H1 (cell line): ENCODE measurements around the gene OTX2. TPM values are rescaled to one million over a fixed set of nuclear protein-coding genes. Genes with fewer than 3 reads are reported as not detected.
A peak's percentile ranks its signal among the peaks of the same experiment; 100 is the strongest.

Experiments
- RNF2 ChIP-seq: fragments of 200-900, 300-1000 bp; sonication (generic); IDR thresholded peaks from 2 replicates; pipeline ENCODE4 v1.7.1; 2016; ENCODE audit warnings: borderline replicate concordance, low read depth, mild to moderate bottlenecking, antibody characterized with exemption, low read length; ENCODE audit not compliant: poor library complexity, severe bottlenecking; ENCODE audit errors: missing control alignments
- SUZ12 ChIP-seq: fragments of 200-600 bp; sonication (generic); IDR thresholded peaks from 2 replicates; pipeline ENCODE4 v1.6.1; 2012; ENCODE audit warnings: mild to moderate bottlenecking, inconsistent platforms, low read length, moderate library complexity, mixed read lengths
- polyA plus RNA-seq, 7 experiments: library from polyadenylated mRNA; depleted of rRNA in 3 of 7; stranded (reverse) in 5 of 7; unstranded in 2 of 7; fragments of >200 nt in 5 of 7; fragments of 200-250 nt in 2 of 7; gene quantifications; 1 replicate in 5 of 7; 2 replicates in 1 of 7; 4 replicates in 1 of 7; pipeline versions ENCODE4 v1.2.1 to v1.2.3, GENCODE V29; 2011 to 2013; ENCODE audit warnings: missing spikeins in 2 of 7, mixed read lengths in 2 of 7
- total RNA-seq: library from RNA; stranded (reverse); fragmentation: NEBNext Ultra II Directional; extraction: Animal tissue kit (Norgen Biotek cat#: 25700); gene quantifications from 2 replicates; pipeline ENCODE4 v1.2.1, GENCODE V29; 2021
- TF ChIP-seq, protein P1 (sequence below): fragments of 300-600 bp; sonication (generic); IDR thresholded peaks from 2 replicates; pipeline ENCODE4 v1.7.1; 2012; ENCODE audit warnings: low read length, moderate library complexity, mild to moderate bottlenecking, inconsistent platforms; ENCODE audit not compliant: insufficient replicate concordance

Gene OTX2
- total and polyA plus RNA-seq, 2 of the 8 experiments (the other 6 are each of a cell fraction or from before 2014, with no cell fraction given): 33.9 to 155 TPM

GRCh38 chr14:56810836-56811592 is 735 bp upstream of the OTX2 start (continued):
- TF ChIP-seq, protein P1, sequence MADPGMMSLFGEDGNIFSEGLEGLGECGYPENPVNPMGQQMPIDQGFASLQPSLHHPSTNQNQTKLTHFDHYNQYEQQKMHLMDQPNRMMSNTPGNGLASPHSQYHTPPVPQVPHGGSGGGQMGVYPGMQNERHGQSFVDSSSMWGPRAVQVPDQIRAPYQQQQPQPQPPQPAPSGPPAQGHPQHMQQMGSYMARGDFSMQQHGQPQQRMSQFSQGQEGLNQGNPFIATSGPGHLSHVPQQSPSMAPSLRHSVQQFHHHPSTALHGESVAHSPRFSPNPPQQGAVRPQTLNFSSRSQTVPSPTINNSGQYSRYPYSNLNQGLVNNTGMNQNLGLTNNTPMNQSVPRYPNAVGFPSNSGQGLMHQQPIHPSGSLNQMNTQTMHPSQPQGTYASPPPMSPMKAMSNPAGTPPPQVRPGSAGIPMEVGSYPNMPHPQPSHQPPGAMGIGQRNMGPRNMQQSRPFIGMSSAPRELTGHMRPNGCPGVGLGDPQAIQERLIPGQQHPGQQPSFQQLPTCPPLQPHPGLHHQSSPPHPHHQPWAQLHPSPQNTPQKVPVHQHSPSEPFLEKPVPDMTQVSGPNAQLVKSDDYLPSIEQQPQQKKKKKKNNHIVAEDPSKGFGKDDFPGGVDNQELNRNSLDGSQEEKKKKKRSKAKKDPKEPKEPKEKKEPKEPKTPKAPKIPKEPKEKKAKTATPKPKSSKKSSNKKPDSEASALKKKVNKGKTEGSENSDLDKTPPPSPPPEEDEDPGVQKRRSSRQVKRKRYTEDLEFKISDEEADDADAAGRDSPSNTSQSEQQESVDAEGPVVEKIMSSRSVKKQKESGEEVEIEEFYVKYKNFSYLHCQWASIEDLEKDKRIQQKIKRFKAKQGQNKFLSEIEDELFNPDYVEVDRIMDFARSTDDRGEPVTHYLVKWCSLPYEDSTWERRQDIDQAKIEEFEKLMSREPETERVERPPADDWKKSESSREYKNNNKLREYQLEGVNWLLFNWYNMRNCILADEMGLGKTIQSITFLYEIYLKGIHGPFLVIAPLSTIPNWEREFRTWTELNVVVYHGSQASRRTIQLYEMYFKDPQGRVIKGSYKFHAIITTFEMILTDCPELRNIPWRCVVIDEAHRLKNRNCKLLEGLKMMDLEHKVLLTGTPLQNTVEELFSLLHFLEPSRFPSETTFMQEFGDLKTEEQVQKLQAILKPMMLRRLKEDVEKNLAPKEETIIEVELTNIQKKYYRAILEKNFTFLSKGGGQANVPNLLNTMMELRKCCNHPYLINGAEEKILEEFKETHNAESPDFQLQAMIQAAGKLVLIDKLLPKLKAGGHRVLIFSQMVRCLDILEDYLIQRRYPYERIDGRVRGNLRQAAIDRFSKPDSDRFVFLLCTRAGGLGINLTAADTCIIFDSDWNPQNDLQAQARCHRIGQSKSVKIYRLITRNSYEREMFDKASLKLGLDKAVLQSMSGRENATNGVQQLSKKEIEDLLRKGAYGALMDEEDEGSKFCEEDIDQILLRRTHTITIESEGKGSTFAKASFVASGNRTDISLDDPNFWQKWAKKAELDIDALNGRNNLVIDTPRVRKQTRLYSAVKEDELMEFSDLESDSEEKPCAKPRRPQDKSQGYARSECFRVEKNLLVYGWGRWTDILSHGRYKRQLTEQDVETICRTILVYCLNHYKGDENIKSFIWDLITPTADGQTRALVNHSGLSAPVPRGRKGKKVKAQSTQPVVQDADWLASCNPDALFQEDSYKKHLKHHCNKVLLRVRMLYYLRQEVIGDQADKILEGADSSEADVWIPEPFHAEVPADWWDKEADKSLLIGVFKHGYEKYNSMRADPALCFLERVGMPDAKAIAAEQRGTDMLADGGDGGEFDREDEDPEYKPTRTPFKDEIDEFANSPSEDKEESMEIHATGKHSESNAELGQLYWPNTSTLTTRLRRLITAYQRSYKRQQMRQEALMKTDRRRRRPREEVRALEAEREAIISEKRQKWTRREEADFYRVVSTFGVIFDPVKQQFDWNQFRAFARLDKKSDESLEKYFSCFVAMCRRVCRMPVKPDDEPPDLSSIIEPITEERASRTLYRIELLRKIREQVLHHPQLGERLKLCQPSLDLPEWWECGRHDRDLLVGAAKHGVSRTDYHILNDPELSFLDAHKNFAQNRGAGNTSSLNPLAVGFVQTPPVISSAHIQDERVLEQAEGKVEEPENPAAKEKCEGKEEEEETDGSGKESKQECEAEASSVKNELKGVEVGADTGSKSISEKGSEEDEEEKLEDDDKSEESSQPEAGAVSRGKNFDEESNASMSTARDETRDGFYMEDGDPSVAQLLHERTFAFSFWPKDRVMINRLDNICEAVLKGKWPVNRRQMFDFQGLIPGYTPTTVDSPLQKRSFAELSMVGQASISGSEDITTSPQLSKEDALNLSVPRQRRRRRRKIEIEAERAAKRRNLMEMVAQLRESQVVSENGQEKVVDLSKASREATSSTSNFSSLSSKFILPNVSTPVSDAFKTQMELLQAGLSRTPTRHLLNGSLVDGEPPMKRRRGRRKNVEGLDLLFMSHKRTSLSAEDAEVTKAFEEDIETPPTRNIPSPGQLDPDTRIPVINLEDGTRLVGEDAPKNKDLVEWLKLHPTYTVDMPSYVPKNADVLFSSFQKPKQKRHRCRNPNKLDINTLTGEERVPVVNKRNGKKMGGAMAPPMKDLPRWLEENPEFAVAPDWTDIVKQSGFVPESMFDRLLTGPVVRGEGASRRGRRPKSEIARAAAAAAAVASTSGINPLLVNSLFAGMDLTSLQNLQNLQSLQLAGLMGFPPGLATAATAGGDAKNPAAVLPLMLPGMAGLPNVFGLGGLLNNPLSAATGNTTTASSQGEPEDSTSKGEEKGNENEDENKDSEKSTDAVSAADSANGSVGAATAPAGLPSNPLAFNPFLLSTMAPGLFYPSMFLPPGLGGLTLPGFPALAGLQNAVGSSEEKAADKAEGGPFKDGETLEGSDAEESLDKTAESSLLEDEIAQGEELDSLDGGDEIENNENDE: peak; percentile 35
- peak; percentile 69 for TF ChIP-seq SUZ12
- TF ChIP-seq RNF2: peak; percentile 68
